Measurements from ENCODE around the gene GCNA. TPM values are rescaled to one million over a fixed set of nuclear protein-coding genes. Genes with fewer than 3 reads are reported as not detected.

Gene GCNA
- total and polyA plus RNA-seq, 2 of the 13 experiments (the other 11 are each of a cell fraction or from before 2014, with no cell fraction given), result 0.38 to 0.66 TPM

- Histone ChIP-seq H3K4me1 (ENCODE audit: insufficient read depth, low read length) (peaks cover 39% of the 10 kb centered on the region), H3K4me2 (ENCODE audit: low read depth, low read length) (no peak overlapping the region), H3K27ac (ENCODE audit: extremely low read length, insufficient read depth, low read length) (no peak overlapping the region), H3K9ac (ENCODE audit: insufficient read depth, low read depth, low read length) (no peak overlapping the region), H3K79me2 (ENCODE audit: insufficient read depth, low read length) (no peaks in the 10 kb centered on the region), H3K36me3 (replicated peaks in 1 of 2; ENCODE audit: control insufficient read depth in 1 of 2, insufficient read depth in 2 of 2, low read length in 2 of 2) (no peaks in the 10 kb centered on the region), H3K9me3 (ENCODE audit: low read length) (no peaks in the 10 kb centered on the region), H2AFZ (ENCODE audit: low read length) (no peak overlapping the region), H4K20me1 (ENCODE audit: insufficient read depth, low read length) (no peaks in the 10 kb centered on the region), H3K4me3 (replicated peaks in 1 of 3; ENCODE audit: insufficient read depth in 1 of 3, low read depth in 2 of 3, low read length in 3 of 3) (no peak overlapping the region), H3K27me3 (ENCODE audit: control insufficient read depth in 1 of 2, insufficient read depth in 2 of 2, low read length in 2 of 2) (no peaks in the 10 kb centered on the region; a peak in 1 of 5 replicates)
- DNase-seq (ENCODE audit: low spot score), result no peak
- ATAC-seq, result no peak
- ChIA-PET CTCF (ENCODE audit: low intra/inter-chr PET ratio, low total read pairs) (no interaction called here), POLR2A (no interaction called here)
- TF ChIP-seq PHF5A (CRISPR knock-in tag; IDR thresholded peaks at IDR 0.05; ENCODE audit: low read depth, unreplicated experiment) (no peak), FOSL2 (CRISPR knock-in tag; IDR thresholded peaks at IDR 0.05) (no peak), NCOA5 (CRISPR knock-in tag; IDR thresholded peaks at IDR 0.05) (no peak), FOXC1 (CRISPR knock-in tag; IDR thresholded peaks at IDR 0.05; ENCODE audit: borderline replicate concordance) (no peak), MBNL3 (CRISPR knock-in tag; conservative IDR thresholded peaks at IDR 0.05) (no peak), THYN1 (CRISPR knock-in tag; IDR thresholded peaks at IDR 0.05; ENCODE audit: borderline replicate concordance, low read depth) (no peak), ZNF383 (CRISPR knock-in tag; IDR thresholded peaks at IDR 0.05; ENCODE audit: borderline replicate concordance) (no peak), ZNF530 (CRISPR knock-in tag; IDR thresholded peaks at IDR 0.05; ENCODE audit: low read depth) (no peak), HMGA1 (CRISPR knock-in tag; conservative IDR thresholded peaks at IDR 0.05) (no peak), ZNF773 (CRISPR knock-in tag; IDR thresholded peaks at IDR 0.05; ENCODE audit: borderline replicate concordance) (no peak)
- TF ChIP-seq, protein P1, sequence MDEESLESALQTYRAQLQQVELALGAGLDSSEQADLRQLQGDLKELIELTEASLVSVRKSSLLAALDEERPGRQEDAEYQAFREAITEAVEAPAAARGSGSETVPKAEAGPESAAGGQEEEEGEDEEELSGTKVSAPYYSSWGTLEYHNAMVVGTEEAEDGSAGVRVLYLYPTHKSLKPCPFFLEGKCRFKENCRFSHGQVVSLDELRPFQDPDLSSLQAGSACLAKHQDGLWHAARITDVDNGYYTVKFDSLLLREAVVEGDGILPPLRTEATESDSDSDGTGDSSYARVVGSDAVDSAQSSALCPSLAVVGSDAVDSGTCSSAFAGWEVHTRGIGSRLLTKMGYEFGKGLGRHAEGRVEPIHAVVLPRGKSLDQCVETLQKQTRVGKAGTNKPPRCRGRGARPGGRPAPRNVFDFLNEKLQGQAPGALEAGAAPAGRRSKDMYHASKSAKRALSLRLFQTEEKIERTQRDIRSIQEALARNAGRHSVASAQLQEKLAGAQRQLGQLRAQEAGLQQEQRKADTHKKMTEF (CRISPR knock-in tag; IDR thresholded peaks at IDR 0.05), result no peak
- intact Hi-C loops (cut with micrococcal nuclease; ENCODE audit: unreplicated experiment) (loop anchor here (5.0 kb wide), 1 partner anchor 482 kb away; no protein-coding TSS in a partner anchor), in situ Hi-C loops (cut with HindIII; ENCODE audit: extremely low pct_ligation_motif_present, low pct_unique_long_range_greater_than_20kb) (no loop called here)
- WGBS (ENCODE audit: low lambda C conversion rate), result 84% methylated on average over 4 of the region's 6 CpGs
- no TSS peak for BruUV-seq (replicated peaks)
- no peak for FAIRE-seq
Measured at GRCh38 chrX:71634366-71634765, 56.1 kb downstream of the GCNA start.
